Kidney (tissue), 14 donors: ENCODE measurements around the gene JAZF1. TPM values are rescaled to one million over a fixed set of nuclear protein-coding genes. Genes with fewer than 3 reads are reported as not detected.

Source experiments
- DNase-seq, 5 donors: peaks; one replicate each; pipeline ENCODE4 v3.0.0-alpha.2; 2013 to 2020
- FAIRE-seq: peaks from 2 replicates; lab custom pipeline; 2012; peaks lifted over from hg19 to GRCh38; lab: Jason Lieb, UNC
- H3K27ac ChIP-seq, 2 donors: one replicate each; pipeline ENCODE4 v1.7.0; 2013; ENCODE audit warnings: low read depth in 2 of 2, low read length in 2 of 2, inconsistent platforms in 1 of 2
- H3K27me3 ChIP-seq: one replicate; pipeline ENCODE4 v1.7.1; 2013; ENCODE audit warnings: low read length, inconsistent platforms; ENCODE audit not compliant: control insufficient read depth, insufficient read depth
- H3K36me3 ChIP-seq, 3 donors: one replicate each; pipeline versions ENCODE4 v1.7.0 to v1.7.1; 2013; ENCODE audit warnings: low read length in 3 of 3, control low read depth in 1 of 3, inconsistent platforms in 1 of 3; ENCODE audit not compliant: insufficient read depth in 3 of 3, control insufficient read depth in 2 of 3
- H3K4me1 ChIP-seq, 3 donors: one replicate each; pipeline versions ENCODE4 v1.7.0 to v1.7.1; 2013; ENCODE audit warnings: low read length in 3 of 3, inconsistent platforms in 1 of 3, low read depth in 1 of 3; ENCODE audit not compliant: control insufficient read depth in 2 of 3, insufficient read depth in 2 of 3
- H3K4me3 ChIP-seq, 3 donors: one replicate each; pipeline versions ENCODE4 v1.7.0 to v1.8.1; 2013; ENCODE audit warnings: low read length in 3 of 3, control low read depth in 1 of 3, inconsistent platforms in 1 of 3
- H3K9ac ChIP-seq, 3 donors: one replicate each; pipeline versions ENCODE4 v1.7.0 to v1.7.1; 2013; ENCODE audit warnings: low read length in 3 of 3, control low read depth in 1 of 3, inconsistent platforms in 1 of 3
- H3K9me3 ChIP-seq, 3 donors: one replicate each; pipeline versions ENCODE4 v1.7.0 to v1.7.1; 2013; ENCODE audit warnings: low read length in 3 of 3, control low read depth in 1 of 3, inconsistent platforms in 1 of 3; ENCODE audit not compliant: control insufficient read depth in 2 of 3, insufficient read depth in 1 of 3
- intact Hi-C: fragments of 100-400 bp; cut with DNase I; formaldehyde crosslinking; loops from one replicate; pipeline ENCODE4 v1.11.1; 2022
- polyA plus RNA-seq: library from polyadenylated mRNA; stranded (reverse); fragments of 350-450 nt; fragmentation: Illumina TruSeq; extraction: RNeasy Lipid Tissue Mini Kit (QIAGEN cat#74804); gene quantifications from one replicate; pipeline ENCODE4 v1.2.3, GENCODE V29; 2014; ENCODE audit warnings: low read depth, low replicate concordance; ENCODE audit not compliant: insufficient read depth
- total RNA-seq: library from RNA; stranded (reverse); fragmentation: NEBNext Ultra II Directional; extraction: Animal tissue kit (Norgen Biotek cat#: 25700); gene quantifications from one replicate; pipeline ENCODE4 v1.2.1, GENCODE V29; 2021
- TF ChIP-seq, protein P1 (sequence below): IDR thresholded peaks from 3 replicates; pipeline ENCODE4 v1.5.1; 2012; ENCODE audit warnings: mild to moderate bottlenecking, moderate library complexity, borderline replicate concordance; ENCODE audit not compliant: insufficient read depth; ENCODE audit errors: extremely low read depth
- donor health status: control.
- donor health status: control.
- donor health status: control.
- donor health status: control.
- donor health status: control.
- donor health status: DM: yes; HTN: yes; CAD: no.
- donor health status: Normal renal cell carcinoma (clear cell type).

The JAZF1 gene
- total and polyA plus RNA-seq, 2 donors from 2014 or later, result 5.7 to 13.1 TPM

DNA sequence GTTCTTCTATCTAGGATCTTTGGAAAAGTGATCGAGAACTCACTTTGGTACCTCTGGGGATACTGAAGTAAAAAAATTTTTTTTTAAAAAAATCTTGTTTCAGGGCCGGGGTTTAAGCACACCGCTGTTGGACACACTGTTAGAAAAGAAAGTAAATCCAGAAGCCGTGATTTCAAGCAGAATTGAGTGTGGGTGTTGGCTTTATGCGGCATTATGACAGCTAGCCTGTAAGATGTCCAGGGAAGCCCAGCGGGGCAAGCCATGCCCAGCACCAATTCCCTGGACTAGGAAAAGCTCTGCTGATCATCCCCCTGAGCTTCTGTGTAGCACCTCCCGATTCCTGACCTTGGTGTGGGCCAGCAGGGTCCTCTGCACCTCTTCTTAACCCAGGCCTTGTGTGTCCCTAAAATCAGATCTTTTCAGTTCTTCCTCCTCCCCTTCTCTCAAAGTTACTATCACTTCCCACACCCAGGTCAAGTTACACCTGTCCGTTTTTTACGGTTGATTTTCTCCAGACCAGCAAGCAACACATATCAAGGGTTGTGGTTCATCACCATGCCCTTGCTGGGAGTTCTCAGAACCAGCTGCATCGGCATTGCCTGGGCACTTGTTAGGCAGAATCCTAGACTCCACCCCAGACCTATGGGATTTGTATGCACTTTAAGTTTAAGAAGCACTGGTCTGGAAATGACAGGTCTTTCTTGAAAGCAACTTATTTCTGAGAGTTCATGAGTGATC is 235.4 kb downstream of the JAZF1 start:
- FAIRE-seq, result no peak
- TF ChIP-seq, protein P1, sequence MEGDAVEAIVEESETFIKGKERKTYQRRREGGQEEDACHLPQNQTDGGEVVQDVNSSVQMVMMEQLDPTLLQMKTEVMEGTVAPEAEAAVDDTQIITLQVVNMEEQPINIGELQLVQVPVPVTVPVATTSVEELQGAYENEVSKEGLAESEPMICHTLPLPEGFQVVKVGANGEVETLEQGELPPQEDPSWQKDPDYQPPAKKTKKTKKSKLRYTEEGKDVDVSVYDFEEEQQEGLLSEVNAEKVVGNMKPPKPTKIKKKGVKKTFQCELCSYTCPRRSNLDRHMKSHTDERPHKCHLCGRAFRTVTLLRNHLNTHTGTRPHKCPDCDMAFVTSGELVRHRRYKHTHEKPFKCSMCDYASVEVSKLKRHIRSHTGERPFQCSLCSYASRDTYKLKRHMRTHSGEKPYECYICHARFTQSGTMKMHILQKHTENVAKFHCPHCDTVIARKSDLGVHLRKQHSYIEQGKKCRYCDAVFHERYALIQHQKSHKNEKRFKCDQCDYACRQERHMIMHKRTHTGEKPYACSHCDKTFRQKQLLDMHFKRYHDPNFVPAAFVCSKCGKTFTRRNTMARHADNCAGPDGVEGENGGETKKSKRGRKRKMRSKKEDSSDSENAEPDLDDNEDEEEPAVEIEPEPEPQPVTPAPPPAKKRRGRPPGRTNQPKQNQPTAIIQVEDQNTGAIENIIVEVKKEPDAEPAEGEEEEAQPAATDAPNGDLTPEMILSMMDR, result no peak
- H3K9ac ChIP-seq, result no peak overlapping the region

DNA sequence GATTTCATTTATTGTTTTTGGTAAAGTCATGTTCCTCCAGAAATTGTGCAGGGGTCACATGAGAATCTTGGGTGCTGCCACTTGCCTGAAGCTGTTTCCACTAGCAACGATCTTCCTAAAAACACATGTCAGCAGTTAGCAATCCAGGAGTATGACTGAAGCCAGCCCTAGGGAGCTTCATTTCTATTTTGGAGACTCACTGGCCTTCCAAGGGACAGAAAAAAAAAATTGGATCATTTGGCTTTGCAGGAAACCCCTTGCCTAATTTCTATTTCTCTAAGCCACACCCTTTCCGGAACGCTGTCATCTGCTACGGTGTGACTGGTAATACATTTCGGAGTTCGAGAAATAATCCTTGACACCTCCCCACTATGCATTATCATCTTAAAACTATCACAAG is 236.0 kb downstream of the JAZF1 start:
- TF ChIP-seq, protein P1, result no peak

More for the DNA sequence above, 235.4 kb downstream of the JAZF1 start:
- intact Hi-C loops, result no loop called here
- no peak overlapping the region for H3K27ac ChIP-seq
- no peaks in the 10 kb centered on the region for H3K36me3 ChIP-seq
- no peaks in the 10 kb centered on the region for H3K4me1 ChIP-seq
- H3K27me3 ChIP-seq, result no peaks in the 10 kb centered on the region
- peaks cover 0 to 2% (median 0%) of the 10 kb centered on the region in 3 donors for H3K9me3 ChIP-seq
- DNase-seq, result peak in 1 of 5 donors; percentile 29
- H3K4me3 ChIP-seq, result no peak overlapping the region

DNA sequence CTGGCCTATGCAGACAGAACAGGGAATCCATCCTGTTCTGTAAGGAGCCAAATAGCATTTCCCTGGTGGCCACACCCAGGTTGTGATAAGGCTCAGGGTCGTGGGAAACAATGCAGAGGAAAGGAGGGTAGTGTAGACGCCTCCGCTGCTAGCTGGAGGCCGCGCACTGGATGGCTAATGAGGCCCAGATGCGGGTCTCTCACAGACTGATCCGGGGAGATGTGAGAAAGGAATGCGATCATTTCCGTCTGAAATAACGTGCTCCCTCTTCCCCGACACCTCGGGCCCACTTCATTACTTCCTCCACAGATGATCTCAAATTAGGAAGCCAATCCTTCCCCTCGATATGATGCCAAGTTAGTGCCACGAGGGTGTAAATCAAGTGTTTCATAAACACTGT is 237.4 kb downstream of the JAZF1 start:
- TF ChIP-seq, protein P1, result no peak
- DNase-seq (no peak), FAIRE-seq (no peak)
- H3K4me1 ChIP-seq, result no peaks in the 10 kb centered on the region
- no peak overlapping the region for H3K4me3 ChIP-seq
- intact Hi-C loops, result no loop called here
- no peaks in the 10 kb centered on the region for H3K27me3 ChIP-seq
- no peak overlapping the region for H3K27ac ChIP-seq
- H3K9me3 ChIP-seq, result peaks cover 0 to 2% (median 0%) of the 10 kb centered on the region in 3 donors
- no peaks in the 10 kb centered on the region for H3K36me3 ChIP-seq
- H3K9ac ChIP-seq, result no peak overlapping the region

More for the DNA sequence above, 236.0 kb downstream of the JAZF1 start:
- intact Hi-C loops, result no loop called here
- no peak overlapping the region for H3K27ac ChIP-seq
- H3K27me3 ChIP-seq, result no peaks in the 10 kb centered on the region
- no peak overlapping the region for H3K9ac ChIP-seq
- DNase-seq, result no peak
- FAIRE-seq, result no peak
- no peak overlapping the region for H3K4me3 ChIP-seq
- no peaks in the 10 kb centered on the region for H3K36me3 ChIP-seq
- peaks cover 0 to 2% (median 0%) of the 10 kb centered on the region in 3 donors for H3K9me3 ChIP-seq
- no peaks in the 10 kb centered on the region for H3K4me1 ChIP-seq
